ENCODE measurements around the gene RGS16. TPM values are rescaled to one million over a fixed set of nuclear protein-coding genes. Genes with fewer than 3 reads are reported as not detected.

RGS16 gene
- total and polyA plus RNA-seq, 2 of the 13 experiments (the other 11 are each of a cell fraction or from before 2014, with no cell fraction given): not detected

- TF ChIP-seq IRX3 (CRISPR knock-in tag; IDR thresholded peaks at IDR 0.05; ENCODE audit: borderline replicate concordance, low read depth) (no peak), ZMYM3 (CRISPR knock-in tag; IDR thresholded peaks at IDR 0.05) (no peak)
These were observed 17.7 kb upstream of the RGS16 start (continued) for GRCh38 chr1:182621906-182622305.

DNA sequence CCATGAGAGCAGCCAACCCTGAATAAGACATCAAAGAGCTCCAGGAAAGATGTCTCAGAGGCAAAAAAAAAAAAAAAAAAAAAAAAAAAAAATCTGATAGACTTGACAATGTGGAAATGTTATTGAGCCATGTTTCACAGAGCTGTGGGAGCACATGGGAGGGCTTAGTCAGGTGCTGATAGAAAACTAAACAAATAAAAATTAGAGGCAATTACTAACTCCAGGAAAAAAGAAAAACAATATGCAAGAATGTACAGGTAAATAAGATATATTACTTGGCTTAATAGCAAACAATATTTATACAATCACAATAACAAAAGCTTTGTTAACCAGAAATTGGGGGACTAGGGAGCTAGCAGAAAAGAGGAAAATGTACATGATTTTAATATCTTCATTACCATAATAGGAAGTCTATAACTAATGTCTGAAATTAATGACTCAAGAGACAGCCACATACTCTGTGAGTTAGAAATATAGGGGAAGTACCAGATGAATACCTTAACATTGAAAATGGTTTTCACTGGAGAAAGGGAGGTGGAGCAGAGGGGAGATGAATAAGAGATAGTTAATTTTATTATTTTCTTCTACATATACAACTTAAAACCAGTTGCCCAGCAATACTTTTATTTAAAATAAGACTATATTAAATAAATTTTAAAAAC lies 16.9 kb upstream of the RGS16 start:
- no peaks in the 10 kb centered on the region for H3K4me1 ChIP-seq (ENCODE audit: insufficient read depth, low read length)
- CTCF ChIA-PET (ENCODE audit: low intra/inter-chr PET ratio, low total read pairs): no interaction called here
- intact Hi-C loops (cut with micrococcal nuclease; ENCODE audit: unreplicated experiment): no loop called here

More for the DNA sequence above, 16.9 kb upstream of the RGS16 start:
- Histone ChIP-seq H2AFZ (ENCODE audit: low read length) (no peak overlapping the region), H3K9ac (ENCODE audit: insufficient read depth, low read depth, low read length) (no peak overlapping the region), H3K9me3 (ENCODE audit: low read length) (no peaks in the 10 kb centered on the region), H3K4me3 (replicated peaks in 1 of 3; ENCODE audit: insufficient read depth in 1 of 3, low read depth in 2 of 3, low read length in 3 of 3) (no peak overlapping the region), H3K4me2 (ENCODE audit: low read depth, low read length) (no peak overlapping the region), H3K79me2 (ENCODE audit: insufficient read depth, low read length) (no peaks in the 10 kb centered on the region), H3K36me3 (replicated peaks in 1 of 2; ENCODE audit: control insufficient read depth in 1 of 2, insufficient read depth in 2 of 2, low read length in 2 of 2) (no peaks in the 10 kb centered on the region), H3K27ac (ENCODE audit: extremely low read length, insufficient read depth, low read length) (no peak overlapping the region), H4K20me1 (ENCODE audit: insufficient read depth, low read length) (no peaks in the 10 kb centered on the region), H3K27me3 (ENCODE audit: control insufficient read depth in 1 of 2, insufficient read depth in 2 of 2, low read length in 2 of 2) (peaks cover 0 to 13% of the 10 kb centered on the region in 2 experiments; a peak in 3 of 5 replicates)
- in situ Hi-C loops (cut with HindIII; ENCODE audit: extremely low pct_ligation_motif_present, low pct_unique_long_range_greater_than_20kb): no loop called here
- DNase-seq (ENCODE audit: low spot score) (no peak), ATAC-seq (no peak), FAIRE-seq (no peak)
- POLR2A ChIA-PET: no interaction called here
- no TSS peak for BruUV-seq (replicated peaks)
- no peak for TF ChIP-seq JARID2 (CRISPR knock-in tag; IDR thresholded peaks at IDR 0.05; ENCODE audit: insufficient replicate concordance)
- no peak for TF ChIP-seq JUN (CRISPR knock-in tag; IDR thresholded peaks at IDR 0.05)
- no peak for TF ChIP-seq ZNF335 (CRISPR knock-in tag; IDR thresholded peaks at IDR 0.05)
- TF ChIP-seq MEF2D (CRISPR knock-in tag; IDR thresholded peaks at IDR 0.05): no peak
- no peak for TF ChIP-seq NCOA2 (CRISPR knock-in tag; IDR thresholded peaks at IDR 0.05)
- TF ChIP-seq NR3C1 (CRISPR knock-in tag; IDR thresholded peaks at IDR 0.05): no peak
- no peak for TF ChIP-seq MEIS1 (CRISPR knock-in tag; IDR thresholded peaks at IDR 0.05; ENCODE audit: borderline replicate concordance)
- TF ChIP-seq, protein P1, sequence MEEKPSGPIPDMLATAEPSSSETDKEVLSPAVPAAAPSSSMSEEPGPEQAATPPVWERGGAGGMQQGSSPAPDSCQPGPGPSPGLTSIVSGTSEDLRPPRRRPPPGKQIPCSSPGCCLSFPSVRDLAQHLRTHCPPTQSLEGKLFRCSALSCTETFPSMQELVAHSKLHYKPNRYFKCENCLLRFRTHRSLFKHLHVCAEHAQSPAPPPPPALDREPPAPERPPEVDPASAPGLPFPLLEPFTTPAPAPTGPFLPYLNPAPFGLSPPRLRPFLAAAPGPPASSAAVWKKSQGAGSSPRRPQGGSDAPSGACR (CRISPR knock-in tag; IDR thresholded peaks at IDR 0.05): no peak
- no peak for TF ChIP-seq ADNP (CRISPR knock-in tag; IDR thresholded peaks at IDR 0.05)
- no peak for TF ChIP-seq RXRB (CRISPR knock-in tag; IDR thresholded peaks at IDR 0.05; ENCODE audit: borderline replicate concordance)
- TF ChIP-seq, protein P2, sequence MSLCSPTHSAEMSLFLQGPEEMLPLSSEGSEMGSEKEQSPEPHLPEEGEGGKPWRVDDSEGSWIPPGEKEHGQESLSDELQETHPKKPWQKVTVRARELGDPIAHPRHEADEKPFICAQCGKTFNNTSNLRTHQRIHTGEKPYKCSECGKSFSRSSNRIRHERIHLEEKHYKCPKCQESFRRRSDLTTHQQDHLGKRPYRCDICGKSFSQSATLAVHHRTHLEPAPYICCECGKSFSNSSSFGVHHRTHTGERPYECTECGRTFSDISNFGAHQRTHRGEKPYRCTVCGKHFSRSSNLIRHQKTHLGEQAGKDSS (CRISPR knock-in tag; IDR thresholded peaks at IDR 0.05; ENCODE audit: borderline replicate concordance, low read depth): no peak
- TF ChIP-seq ZBTB3 (CRISPR knock-in tag; IDR thresholded peaks at IDR 0.05; ENCODE audit: borderline replicate concordance, low read depth): no peak
- TF ChIP-seq, protein P3, sequence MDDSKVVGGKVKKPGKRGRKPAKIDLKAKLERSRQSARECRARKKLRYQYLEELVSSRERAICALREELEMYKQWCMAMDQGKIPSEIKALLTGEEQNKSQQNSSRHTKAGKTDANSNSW (CRISPR knock-in tag; IDR thresholded peaks at IDR 0.05; ENCODE audit: borderline replicate concordance): no peak
